ENCODE data around the gene C1orf56. TPM values are rescaled to one million over a fixed set of nuclear protein-coding genes. Genes with fewer than 3 reads are reported as not detected.
A peak's percentile ranks its signal among the peaks of the same experiment; 100 is the strongest.

The C1orf56 gene
- total and polyA plus RNA-seq, 10 of the 15 experiments (the other 5 are each of a cell fraction or from before 2014, with no cell fraction given) = 0.22 to 15.5 (median 1.5) TPM

DNA sequence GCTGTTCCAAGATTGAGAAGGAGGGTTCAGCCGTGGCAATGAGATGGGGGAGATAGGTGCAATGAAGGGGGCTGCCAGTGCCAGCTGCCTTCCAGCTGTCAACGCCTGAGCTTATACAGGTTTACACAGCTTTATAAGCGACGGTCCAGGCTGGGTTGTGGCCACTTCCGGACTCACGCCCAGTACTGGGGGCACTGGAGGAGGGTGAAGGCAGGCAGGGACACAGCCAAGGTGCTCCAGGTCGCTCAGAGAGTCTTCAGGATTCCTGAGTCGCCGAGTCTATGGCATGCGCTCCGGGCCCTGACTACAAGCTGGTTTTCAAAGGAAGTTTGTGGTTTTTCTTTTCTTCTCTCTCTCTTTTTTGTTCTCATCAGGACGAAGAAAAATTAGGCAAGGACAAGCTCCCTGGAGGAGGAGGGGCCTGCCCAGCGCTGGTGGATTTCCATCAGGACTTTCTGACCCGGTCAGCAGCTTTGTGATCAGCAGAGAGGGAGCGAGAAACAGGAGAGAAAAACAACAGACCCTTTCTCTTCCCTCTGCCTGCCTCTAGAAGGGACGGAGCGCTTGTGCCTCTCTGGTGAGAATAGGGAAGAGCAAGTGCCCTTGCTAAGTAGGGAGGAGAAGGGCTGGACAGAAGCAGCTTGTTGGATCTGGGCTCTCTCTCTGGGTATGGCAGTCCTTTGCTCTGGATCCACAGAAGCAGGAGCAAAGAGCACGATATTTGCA lies 41.1 kb upstream of the C1orf56 start, which contains the start of gene MINDY1 (continued):
- TF ChIP-seq FOXM1 (IDR thresholded peaks at IDR 0.05; ENCODE audit: low read depth, low read length) (no peak), POLR2AphosphoS5 (IDR thresholded peaks at IDR 0.05; ENCODE audit: low read length) (0 out of 2 replicates have a peak, but pooled peaks have one; percentile 50), RELA (IDR thresholded peaks at IDR 0.05; ENCODE audit: borderline replicate concordance, partially characterized antibody) (no peak), ZNF274 (IDR thresholded peaks at IDR 0.05; ENCODE audit: insufficient read depth, insufficient read length) (no peak), ZNF207 (IDR thresholded peaks at IDR 0.05; ENCODE audit: borderline replicate concordance) (0 out of 2 replicates have a peak, but pooled peaks have one; percentile 61), IKZF2 (IDR thresholded peaks at IDR 0.05) (peak; percentile 55 to 64), RAD21 (IDR thresholded peaks at IDR 0.05; ENCODE audit: insufficient read depth, low read depth, low read length) (peak; percentile 39; the same call in 1 of the 2 replicates), RB1 (IDR thresholded peaks at IDR 0.05; ENCODE audit: borderline replicate concordance) (peak; percentile 62)
- TF ChIP-seq, protein P1, sequence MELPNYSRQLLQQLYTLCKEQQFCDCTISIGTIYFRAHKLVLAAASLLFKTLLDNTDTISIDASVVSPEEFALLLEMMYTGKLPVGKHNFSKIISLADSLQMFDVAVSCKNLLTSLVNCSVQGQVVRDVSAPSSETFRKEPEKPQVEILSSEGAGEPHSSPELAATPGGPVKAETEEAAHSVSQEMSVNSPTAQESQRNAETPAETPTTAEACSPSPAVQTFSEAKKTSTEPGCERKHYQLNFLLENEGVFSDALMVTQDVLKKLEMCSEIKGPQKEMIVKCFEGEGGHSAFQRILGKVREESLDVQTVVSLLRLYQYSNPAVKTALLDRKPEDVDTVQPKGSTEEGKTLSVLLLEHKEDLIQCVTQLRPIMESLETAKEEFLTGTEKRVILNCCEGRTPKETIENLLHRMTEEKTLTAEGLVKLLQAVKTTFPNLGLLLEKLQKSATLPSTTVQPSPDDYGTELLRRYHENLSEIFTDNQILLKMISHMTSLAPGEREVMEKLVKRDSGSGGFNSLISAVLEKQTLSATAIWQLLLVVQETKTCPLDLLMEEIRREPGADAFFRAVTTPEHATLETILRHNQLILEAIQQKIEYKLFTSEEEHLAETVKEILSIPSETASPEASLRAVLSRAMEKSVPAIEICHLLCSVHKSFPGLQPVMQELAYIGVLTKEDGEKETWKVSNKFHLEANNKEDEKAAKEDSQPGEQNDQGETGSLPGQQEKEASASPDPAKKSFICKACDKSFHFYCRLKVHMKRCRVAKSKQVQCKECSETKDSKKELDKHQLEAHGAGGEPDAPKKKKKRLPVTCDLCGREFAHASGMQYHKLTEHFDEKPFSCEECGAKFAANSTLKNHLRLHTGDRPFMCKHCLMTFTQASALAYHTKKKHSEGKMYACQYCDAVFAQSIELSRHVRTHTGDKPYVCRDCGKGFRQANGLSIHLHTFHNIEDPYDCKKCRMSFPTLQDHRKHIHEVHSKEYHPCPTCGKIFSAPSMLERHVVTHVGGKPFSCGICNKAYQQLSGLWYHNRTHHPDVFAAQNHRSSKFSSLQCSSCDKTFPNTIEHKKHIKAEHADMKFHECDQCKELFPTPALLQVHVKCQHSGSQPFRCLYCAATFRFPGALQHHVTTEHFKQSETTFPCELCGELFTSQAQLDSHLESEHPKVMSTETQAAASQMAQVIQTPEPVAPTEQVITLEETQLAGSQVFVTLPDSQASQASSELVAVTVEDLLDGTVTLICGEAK (IDR thresholded peaks at IDR 0.05; ENCODE audit: borderline replicate concordance) = peak; percentile 24; the same call in 1 of the 2 replicates

Data from GM12878 (cell line).